GM21825 (cell line): ENCODE data around the gene DDX42.

ENCODE experiments used
- ATAC-seq: cut with Tn5 transposase; IDR thresholded peaks from one replicate; pipeline ENCODE4 v1.9.1; 2021; ENCODE audit warnings: mild to moderate bottlenecking, moderate library complexity; ENCODE audit not compliant: unreplicated experiment

Gene DDX42

DNA sequence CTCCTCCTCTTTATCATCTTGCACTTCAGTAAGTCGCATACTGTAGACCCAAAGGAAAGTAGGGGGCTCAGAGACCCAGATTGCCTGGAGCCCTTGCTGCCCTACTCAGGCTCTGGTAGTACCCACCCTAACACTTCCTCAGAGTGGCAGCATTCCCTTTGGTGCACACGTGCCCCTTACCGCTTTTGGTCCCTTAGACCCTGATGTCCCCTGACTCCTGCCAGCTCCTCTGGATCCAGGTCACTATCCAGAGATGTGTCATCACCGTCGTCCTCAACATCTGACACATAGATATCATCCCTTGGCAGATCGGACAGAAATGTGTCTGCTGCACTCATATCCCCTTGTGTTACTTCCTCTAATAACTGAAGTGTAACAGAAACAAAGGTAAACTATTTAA, 47.8 kb downstream of the DDX42 start:
- ATAC-seq, result no peak

DNA sequence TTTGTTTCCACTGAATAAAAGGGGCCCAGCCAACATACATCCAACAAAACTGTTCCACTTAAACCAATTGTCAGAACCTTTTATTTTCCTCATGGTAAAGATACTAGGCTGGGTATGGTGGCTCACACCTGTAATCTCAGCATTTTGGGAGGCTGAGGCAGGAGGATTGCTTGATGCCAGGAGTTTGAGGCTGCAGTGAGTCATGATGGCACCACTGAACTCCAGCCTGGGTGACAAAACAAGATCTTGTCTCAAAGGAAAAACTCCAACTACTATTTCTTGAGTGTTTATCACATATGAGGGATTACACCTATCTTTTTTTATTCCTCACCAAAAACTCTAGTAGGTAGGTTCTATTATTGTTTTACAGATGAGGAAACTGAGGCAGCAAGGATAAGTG, 48.6 kb downstream of the DDX42 start:
- no peak for ATAC-seq

- no peak for ATAC-seq
These were observed 49.8 kb downstream of the DDX42 start for GRCh38 chr17:63823659-63824331.

DNA sequence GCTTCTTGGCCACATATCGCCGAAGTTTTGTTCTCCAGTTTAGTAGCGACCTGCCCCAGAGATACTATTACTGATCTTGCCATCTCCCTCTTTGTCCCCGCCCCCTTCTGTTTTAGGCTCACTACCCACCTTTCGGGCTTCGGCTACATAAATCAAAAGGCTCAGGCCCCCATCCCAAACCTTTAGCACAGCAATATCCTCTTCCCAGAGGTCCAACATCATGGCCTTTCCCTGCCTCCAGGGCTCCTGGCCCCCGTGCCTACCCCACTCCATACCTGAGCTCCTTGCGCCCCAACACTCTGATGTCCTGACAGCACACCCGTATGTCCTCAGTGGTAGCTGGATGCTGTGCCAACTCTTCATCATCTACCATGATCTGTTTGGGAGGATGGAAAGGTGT, 50.4 kb downstream of the DDX42 start:
- ATAC-seq, result no peak

GRCh38 chr17:63826468-63827001, 52.6 kb downstream of the DDX42 start:
- ATAC-seq, result no peak

GRCh38 chr17:63827002-63827800, 53.2 kb downstream of the DDX42 start, which contains the start of the genes FTSJ3 and PSMC5:
TSS of gene FTSJ3 (minus strand) at chr17:63827663. CDS start at chr17:63826902, 761 bp downstream.
TSS of gene PSMC5 (plus strand) at chr17:63827431. CDS start at chr17:63827491, 60 bp downstream.
- peak; percentile 81 for ATAC-seq

DNA sequence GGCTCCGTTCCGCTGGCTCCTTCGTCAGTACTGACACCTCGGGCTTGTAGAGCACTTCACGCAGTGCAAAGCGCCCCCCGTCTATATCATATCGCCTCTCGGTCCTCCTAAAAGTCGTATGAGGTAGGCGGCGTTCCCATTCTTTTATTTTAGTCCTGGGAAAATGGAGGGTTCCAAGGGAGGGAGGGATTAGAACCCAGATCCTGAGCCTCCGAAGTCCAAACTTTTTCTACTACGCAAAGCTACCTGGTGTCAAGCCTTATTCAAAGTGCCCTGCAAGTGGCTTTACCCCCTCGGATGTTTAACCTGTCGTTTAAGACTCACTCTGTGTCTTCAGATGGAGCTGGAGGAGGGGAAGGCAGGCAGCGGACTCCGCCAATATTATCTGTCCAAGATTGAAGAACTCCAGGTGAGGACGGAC, 53.8 kb downstream of the DDX42 start:
- ATAC-seq, result no peak

- no peak for ATAC-seq
These were observed 55.0 kb downstream of the DDX42 start for GRCh38 chr17:63828936-63829335.

GRCh38 chr17:63830278-63830677, 56.3 kb downstream of the DDX42 start:
- no peak for ATAC-seq

GRCh38 chr17:63830904-63831491, 57.0 kb downstream of the DDX42 start:
- no peak for ATAC-seq

- ATAC-seq, result no peak
These were observed 57.5 kb downstream of the DDX42 start for GRCh38 chr17:63831505-63831904.

DNA sequence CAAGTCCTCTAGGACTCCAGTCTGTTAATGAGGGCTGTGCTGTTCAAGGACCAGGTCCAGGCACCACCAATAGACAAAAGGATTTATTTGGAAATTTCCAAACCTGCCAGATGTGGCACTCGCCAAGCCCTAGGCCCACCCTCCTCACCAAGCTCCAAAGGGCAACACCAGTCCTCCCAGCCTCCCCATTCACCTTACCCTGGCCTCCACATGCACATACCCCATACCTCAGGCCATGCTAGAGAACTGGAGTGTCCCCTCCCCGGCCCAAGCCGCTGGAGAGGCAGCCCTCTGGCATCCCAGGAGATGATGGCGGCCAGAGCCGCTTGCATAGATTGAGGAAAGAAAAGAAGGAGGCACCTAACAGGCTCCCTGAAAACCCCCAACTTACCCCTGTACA, 58.0 kb downstream of the DDX42 start:
- no peak for ATAC-seq

GRCh38 chr17:63832455-63832854, 58.5 kb downstream of the DDX42 start:
- no peak for ATAC-seq

- no peak for ATAC-seq
These were observed 59.2 kb downstream of the DDX42 start for GRCh38 chr17:63833026-63833740.

GRCh38 chr17:63833741-63834373, 59.9 kb downstream of the DDX42 start:
- ATAC-seq, result no peak

GRCh38 chr17:63834431-63835166, 60.6 kb downstream of the DDX42 start:
- ATAC-seq, result no peak

GRCh38 chr17:63835167-63835720, 61.3 kb downstream of the DDX42 start:
- ATAC-seq, result no peak

DNA sequence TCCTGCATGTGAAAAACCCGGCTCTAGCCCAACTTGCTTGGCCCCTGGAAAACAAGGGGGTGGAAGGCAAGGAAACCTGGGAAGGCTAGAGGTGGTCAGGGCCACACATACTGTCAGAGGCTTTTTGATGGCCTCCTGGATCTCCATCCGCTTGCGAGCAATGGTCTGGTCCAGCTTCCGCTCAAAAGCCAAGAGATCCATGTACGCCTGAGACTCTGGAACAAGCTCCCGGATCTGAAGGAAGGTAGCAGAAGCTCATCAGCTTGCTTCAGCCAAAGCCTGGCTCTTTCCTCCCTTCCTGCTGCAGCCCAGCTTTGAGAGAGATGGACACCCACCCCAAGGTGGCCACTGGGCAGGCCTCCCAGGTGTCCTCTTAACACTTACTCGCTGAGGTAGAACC, 62.8 kb downstream of the DDX42 start:
- ATAC-seq, result no peak

GRCh38 chr17:63837480-63837879, 63.5 kb downstream of the DDX42 start:
- no peak for ATAC-seq
